ENCODE results near the gene ADAM23.

DNA sequence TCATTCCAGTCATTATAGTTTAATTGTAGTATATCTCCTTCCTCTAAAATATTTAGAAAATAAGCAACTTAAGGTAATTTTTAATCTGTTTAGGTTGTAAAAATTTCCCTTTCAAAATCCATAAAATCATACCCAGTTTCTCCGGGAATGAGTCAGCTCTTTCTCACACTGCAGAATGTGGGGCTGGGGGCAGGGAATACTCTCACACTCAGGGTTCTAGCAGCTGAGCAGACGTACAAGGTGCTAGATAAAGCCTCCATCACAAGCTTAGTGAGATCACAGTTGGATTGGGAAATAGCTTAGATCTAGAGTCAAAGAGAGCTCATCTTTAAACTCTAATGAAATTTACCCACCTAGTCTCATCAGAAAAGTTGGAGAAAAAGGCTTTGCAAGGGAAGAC lies 119.0 kb downstream of the ADAM23 start:
- TF ChIP-seq, protein P1, sequence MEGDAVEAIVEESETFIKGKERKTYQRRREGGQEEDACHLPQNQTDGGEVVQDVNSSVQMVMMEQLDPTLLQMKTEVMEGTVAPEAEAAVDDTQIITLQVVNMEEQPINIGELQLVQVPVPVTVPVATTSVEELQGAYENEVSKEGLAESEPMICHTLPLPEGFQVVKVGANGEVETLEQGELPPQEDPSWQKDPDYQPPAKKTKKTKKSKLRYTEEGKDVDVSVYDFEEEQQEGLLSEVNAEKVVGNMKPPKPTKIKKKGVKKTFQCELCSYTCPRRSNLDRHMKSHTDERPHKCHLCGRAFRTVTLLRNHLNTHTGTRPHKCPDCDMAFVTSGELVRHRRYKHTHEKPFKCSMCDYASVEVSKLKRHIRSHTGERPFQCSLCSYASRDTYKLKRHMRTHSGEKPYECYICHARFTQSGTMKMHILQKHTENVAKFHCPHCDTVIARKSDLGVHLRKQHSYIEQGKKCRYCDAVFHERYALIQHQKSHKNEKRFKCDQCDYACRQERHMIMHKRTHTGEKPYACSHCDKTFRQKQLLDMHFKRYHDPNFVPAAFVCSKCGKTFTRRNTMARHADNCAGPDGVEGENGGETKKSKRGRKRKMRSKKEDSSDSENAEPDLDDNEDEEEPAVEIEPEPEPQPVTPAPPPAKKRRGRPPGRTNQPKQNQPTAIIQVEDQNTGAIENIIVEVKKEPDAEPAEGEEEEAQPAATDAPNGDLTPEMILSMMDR (IDR thresholded peaks at IDR 0.05) = no peak
- TF ChIP-seq JUND (IDR thresholded peaks at IDR 0.05) (no peak), CHD2 (IDR thresholded peaks at IDR 0.05; ENCODE audit: low read length, partially characterized antibody) (no peak), RFX5 (IDR thresholded peaks at IDR 0.05; ENCODE audit: low read length) (no peak), ELF1 (IDR thresholded peaks at IDR 0.05) (no peak), EP300 (IDR thresholded peaks at IDR 0.05; ENCODE audit: borderline replicate concordance in 1 of 2, low read depth in 1 of 2, low read length in 1 of 2) (no peak), GABPA (IDR thresholded peaks at IDR 0.05; ENCODE audit: low read depth) (no peak), EZH2phosphoT487 (IDR thresholded peaks at IDR 0.05; ENCODE audit: borderline replicate concordance, low read depth) (no peak), TEAD4 (IDR thresholded peaks at IDR 0.05; ENCODE audit: borderline replicate concordance, insufficient read depth) (no peak), MXI1 (IDR thresholded peaks at IDR 0.05; ENCODE audit: low read depth, low read length) (no peak)
- TF ChIP-seq, protein P2, sequence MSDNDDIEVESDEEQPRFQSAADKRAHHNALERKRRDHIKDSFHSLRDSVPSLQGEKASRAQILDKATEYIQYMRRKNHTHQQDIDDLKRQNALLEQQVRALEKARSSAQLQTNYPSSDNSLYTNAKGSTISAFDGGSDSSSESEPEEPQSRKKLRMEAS (IDR thresholded peaks at IDR 0.05; ENCODE audit: low read depth) = no peak
- TF ChIP-seq, protein P3, sequence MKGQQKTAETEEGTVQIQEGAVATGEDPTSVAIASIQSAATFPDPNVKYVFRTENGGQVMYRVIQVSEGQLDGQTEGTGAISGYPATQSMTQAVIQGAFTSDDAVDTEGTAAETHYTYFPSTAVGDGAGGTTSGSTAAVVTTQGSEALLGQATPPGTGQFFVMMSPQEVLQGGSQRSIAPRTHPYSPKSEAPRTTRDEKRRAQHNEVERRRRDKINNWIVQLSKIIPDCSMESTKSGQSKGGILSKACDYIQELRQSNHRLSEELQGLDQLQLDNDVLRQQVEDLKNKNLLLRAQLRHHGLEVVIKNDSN (IDR thresholded peaks at IDR 0.05; ENCODE audit: borderline replicate concordance, low read depth) = no peak
- TF ChIP-seq, protein P4, sequence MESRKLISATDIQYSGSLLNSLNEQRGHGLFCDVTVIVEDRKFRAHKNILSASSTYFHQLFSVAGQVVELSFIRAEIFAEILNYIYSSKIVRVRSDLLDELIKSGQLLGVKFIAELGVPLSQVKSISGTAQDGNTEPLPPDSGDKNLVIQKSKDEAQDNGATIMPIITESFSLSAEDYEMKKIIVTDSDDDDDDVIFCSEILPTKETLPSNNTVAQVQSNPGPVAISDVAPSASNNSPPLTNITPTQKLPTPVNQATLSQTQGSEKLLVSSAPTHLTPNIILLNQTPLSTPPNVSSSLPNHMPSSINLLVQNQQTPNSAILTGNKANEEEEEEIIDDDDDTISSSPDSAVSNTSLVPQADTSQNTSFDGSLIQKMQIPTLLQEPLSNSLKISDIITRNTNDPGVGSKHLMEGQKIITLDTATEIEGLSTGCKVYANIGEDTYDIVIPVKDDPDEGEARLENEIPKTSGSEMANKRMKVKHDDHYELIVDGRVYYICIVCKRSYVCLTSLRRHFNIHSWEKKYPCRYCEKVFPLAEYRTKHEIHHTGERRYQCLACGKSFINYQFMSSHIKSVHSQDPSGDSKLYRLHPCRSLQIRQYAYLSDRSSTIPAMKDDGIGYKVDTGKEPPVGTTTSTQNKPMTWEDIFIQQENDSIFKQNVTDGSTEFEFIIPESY (IDR thresholded peaks at IDR 0.05; ENCODE audit: borderline replicate concordance, low read depth) = no peak
- TF ChIP-seq, protein P5, sequence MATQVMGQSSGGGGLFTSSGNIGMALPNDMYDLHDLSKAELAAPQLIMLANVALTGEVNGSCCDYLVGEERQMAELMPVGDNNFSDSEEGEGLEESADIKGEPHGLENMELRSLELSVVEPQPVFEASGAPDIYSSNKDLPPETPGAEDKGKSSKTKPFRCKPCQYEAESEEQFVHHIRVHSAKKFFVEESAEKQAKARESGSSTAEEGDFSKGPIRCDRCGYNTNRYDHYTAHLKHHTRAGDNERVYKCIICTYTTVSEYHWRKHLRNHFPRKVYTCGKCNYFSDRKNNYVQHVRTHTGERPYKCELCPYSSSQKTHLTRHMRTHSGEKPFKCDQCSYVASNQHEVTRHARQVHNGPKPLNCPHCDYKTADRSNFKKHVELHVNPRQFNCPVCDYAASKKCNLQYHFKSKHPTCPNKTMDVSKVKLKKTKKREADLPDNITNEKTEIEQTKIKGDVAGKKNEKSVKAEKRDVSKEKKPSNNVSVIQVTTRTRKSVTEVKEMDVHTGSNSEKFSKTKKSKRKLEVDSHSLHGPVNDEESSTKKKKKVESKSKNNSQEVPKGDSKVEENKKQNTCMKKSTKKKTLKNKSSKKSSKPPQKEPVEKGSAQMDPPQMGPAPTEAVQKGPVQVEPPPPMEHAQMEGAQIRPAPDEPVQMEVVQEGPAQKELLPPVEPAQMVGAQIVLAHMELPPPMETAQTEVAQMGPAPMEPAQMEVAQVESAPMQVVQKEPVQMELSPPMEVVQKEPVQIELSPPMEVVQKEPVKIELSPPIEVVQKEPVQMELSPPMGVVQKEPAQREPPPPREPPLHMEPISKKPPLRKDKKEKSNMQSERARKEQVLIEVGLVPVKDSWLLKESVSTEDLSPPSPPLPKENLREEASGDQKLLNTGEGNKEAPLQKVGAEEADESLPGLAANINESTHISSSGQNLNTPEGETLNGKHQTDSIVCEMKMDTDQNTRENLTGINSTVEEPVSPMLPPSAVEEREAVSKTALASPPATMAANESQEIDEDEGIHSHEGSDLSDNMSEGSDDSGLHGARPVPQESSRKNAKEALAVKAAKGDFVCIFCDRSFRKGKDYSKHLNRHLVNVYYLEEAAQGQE (IDR thresholded peaks at IDR 0.05; ENCODE audit: low read depth, low read length) = no peak

Measured in SK-N-SH (cell line).